Measurements from ENCODE around the gene DGCR6L.
"Not testable (repeated sequence)": the region's sequence is repeated elsewhere in the genome, so short reads cannot be mapped to it uniquely, and the experiment has no call there.

Gene DGCR6L

DNA sequence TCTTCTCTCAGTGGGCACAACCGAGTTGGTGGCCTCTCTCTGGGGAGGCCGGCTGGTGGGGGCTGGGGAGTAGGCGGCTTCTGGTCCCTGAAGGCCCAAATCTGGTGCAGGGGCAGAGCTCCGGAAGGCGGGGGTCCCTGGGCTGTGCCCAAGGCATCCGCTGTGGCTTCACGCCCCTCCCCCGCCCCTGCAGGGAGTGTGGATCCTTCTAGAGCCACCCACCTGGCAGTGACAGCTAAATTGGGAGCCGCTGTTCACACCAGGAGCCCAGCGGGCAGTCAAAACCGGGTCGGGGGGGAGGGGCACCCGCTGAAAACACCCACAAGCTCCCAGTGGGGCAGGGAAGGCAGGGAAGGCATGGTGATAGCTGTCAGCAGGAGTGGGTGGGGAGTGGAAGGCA is 47.2 kb downstream of the DGCR6L start:
- DNase-seq (ENCODE audit: low spot score): no peak
- in situ Hi-C loops (cut with MboI; ENCODE audit: low sequenced_read_pairs, unreplicated experiment): no loop called here

DNA sequence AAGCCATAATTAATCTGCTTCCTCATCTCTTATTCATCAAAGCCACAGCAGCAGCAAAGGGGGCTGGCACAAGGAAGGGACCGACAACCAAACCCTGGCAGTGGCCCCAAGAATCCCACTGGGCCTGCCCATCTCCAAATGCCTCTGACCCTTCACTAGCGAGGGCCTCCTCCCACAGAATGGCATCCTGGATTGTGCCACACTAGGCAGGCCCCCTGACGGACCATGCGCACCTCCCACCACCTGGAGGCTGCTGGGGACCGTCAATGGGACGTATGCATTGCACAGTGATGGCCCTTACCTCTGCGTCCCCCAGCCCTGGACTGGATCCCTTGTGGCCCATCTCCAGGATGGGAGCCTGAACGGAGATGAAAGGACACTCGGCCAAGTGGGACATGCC is 47.7 kb downstream of the DGCR6L start:
- DNase-seq (ENCODE audit: low spot score): no peak
- TF ChIP-seq, protein P1, sequence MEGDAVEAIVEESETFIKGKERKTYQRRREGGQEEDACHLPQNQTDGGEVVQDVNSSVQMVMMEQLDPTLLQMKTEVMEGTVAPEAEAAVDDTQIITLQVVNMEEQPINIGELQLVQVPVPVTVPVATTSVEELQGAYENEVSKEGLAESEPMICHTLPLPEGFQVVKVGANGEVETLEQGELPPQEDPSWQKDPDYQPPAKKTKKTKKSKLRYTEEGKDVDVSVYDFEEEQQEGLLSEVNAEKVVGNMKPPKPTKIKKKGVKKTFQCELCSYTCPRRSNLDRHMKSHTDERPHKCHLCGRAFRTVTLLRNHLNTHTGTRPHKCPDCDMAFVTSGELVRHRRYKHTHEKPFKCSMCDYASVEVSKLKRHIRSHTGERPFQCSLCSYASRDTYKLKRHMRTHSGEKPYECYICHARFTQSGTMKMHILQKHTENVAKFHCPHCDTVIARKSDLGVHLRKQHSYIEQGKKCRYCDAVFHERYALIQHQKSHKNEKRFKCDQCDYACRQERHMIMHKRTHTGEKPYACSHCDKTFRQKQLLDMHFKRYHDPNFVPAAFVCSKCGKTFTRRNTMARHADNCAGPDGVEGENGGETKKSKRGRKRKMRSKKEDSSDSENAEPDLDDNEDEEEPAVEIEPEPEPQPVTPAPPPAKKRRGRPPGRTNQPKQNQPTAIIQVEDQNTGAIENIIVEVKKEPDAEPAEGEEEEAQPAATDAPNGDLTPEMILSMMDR (IDR thresholded peaks at IDR 0.05; ENCODE audit: borderline replicate concordance, control extremely low read depth, extremely low read depth, insufficient read depth, missing control alignments): no peak
- in situ Hi-C loops (cut with MboI; ENCODE audit: low sequenced_read_pairs, unreplicated experiment): no loop called here

More for the DNA sequence above, 47.2 kb downstream of the DGCR6L start:
- TF ChIP-seq, protein P1 (IDR thresholded peaks at IDR 0.05; ENCODE audit: borderline replicate concordance, control extremely low read depth, extremely low read depth, insufficient read depth, missing control alignments): no peak

DNA sequence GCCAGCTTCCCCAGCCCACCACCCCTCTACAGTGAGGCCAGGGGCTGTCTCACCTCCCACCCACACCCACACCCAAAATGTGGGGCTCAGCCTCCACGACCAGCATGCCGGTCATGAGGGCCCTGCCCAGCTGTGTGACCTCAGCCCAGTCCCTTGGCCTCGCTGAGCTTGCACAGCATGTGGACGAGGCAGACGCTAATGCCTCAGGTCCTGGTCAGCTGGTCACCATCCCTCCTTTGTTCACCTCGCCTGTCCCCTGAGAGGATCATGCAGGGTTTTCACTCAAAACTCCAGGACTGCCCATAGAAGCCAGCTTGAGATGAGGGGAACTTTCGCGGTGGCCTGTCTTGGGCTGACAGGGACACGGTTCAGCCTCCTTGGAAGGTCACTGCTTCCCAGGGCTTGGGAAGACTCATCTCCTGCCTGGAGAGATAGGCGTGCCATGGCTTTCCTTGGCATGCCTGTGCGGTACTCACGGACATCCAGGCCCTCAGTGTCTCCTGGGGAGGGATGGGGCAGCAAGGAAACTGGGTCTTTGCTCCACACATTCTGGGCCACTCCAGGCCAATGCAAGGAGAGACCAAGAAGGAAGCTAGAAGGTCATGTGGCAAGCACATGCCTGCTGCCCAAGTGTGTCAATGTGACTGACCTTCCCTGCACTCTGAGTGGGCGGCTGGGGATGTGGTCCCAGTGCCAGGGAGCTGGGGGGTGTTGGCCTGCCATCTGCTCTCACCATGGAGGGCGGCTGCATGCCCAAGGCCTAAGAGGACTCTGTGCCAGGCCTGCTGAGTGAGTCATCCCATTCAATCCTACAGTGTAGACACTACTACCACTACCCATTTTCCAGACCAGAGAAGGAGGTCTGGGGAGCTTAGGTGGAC is 48.5 kb downstream of the DGCR6L start:
- in situ Hi-C loops (cut with MboI; ENCODE audit: low sequenced_read_pairs, unreplicated experiment): no loop called here
- no peak for DNase-seq (ENCODE audit: low spot score)
- TF ChIP-seq, protein P1 (IDR thresholded peaks at IDR 0.05; ENCODE audit: borderline replicate concordance, control extremely low read depth, extremely low read depth, insufficient read depth, missing control alignments): no peak

DNA sequence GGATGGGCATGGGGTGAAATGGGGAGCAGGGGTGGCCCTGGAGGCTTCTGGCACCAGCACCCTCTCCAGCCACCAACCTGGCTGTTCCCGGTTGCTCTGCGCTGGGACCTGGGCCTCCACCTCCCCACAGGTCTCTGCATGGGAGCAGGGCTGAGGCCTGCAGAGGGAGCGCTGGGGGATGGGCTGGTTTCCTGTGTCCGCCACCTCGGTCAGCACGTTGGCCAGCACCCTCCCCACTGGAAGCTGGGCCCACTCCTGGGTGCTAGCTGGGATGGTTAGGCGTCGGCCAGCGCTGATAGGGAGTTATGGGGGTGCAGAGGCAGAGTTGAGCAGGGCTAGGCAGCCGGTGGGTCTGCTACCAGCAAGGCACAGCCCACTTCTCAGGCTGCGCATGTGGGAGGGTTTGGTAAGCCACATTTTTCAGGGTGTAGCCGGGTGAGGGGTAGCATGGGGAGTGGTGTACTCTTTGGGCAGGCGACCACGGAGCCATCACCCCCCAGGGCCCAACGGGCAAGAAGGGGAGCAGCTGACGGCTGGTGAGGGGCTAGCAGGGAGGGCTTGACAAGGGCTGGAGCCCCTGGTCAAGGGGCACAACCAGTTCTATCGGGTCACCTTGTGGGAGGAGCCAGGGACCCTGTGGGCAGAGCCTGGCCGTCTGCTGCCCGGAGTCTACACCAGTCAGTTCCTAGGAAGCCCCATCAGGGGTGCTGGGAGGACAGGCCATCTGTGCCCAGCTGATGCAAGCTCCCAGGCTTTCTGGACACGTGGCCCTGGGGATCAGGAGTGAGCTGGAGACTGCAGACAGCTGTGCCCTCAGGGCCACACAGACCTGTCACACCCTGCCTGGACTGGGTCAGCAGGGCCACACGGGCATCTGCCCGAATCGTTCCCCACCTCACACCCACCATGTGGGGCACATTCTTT is 49.4 kb downstream of the DGCR6L start:
- in situ Hi-C loops (cut with MboI; ENCODE audit: low sequenced_read_pairs, unreplicated experiment): not testable (repeated sequence)

DNA sequence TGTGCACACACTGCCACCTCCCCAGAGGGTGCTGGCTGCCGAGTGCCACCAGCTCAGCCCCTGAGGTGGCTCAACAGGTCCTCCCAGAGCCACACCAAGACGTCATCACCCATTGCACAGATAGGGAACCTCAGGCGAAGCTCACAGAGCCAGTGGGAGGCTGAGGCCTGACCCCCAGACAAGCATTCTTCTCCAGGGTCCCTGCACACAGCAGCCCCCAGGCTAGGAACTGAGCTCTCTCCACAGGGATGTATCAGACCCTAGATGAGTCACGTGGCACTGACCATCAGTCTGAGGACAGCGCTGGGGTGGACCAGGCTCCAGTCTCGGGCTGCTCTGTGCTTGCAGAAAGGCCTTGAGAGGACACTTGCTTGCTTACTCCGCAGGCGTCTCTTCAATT is 50.2 kb downstream of the DGCR6L start:
- DNase-seq (ENCODE audit: low spot score); in situ Hi-C loops (cut with MboI; ENCODE audit: low sequenced_read_pairs, unreplicated experiment): not testable (repeated sequence)

More for the DNA sequence above, 49.4 kb downstream of the DGCR6L start:
- DNase-seq (ENCODE audit: low spot score): not testable (repeated sequence)

DNA sequence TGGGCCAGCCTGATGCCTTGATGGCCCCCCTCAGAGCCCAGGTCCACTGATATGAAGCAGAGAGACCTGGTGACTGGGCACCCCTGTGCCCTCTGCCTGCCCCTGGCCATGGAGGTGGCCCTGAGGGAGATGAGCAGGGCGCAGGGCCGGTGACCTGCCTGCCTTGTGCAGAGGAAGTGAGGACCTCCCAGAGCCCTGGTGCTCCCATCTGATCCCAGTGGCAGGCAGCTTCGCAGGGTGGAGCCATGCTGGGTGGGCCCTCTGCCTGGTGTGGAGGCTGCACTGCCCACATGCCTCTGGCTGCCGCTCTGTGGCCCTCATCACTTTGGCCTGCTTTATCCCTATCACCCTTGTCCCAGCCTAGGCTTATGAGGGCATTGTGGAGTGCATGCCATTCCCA is 50.7 kb downstream of the DGCR6L start:
- DNase-seq (ENCODE audit: low spot score); in situ Hi-C loops (cut with MboI; ENCODE audit: low sequenced_read_pairs, unreplicated experiment): not testable (repeated sequence)

DNA sequence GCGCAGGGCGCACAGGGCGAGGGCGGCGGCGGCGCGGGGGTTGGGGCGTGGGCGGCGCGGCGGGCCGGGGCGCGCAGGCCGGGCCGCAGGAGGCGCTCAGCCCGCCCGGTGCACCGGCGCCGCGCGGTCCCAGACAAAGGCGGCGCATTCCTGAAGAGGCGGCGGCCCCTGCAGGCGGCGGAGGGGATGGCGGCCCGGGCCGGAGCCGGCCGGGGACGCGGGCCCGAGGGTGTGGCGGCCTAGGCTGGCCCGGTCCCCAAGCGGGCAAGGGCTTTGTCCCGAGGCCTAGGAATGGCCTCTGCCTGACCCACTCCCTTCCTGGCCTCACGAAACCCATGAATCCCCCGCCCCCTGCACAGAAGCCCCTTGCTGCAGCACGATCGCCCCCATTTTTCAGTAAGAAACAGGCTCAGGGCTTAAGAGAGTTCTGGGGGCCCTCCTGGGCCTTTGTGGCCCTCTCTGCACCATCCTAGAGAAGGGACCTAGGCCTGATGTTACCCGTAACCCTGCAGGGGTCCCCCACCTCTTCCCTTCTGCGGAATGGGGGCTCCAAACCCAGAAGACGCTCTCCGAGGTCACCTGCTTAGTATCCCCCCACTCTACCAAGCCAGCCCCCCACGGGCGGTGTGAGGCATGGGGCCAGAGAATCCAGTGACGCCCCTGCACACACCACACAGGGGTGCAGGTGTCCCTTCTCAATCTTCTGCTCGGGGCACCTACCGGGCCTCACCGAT is 51.4 kb downstream of the DGCR6L start, which contains the start of gene RTN4R:
Gene RTN4R, minus strand, starts transcription at position 40 of the 734 bp plus-strand sequence. CDS start 226 bp downstream, outside the sequence.
- in situ Hi-C loops (cut with MboI; ENCODE audit: low sequenced_read_pairs, unreplicated experiment): no loop called here
- DNase-seq (ENCODE audit: low spot score): peak; percentile 86

More for the DNA sequence above, 51.4 kb downstream of the DGCR6L start, which contains the start of gene RTN4R:
- TF ChIP-seq, protein P1 (IDR thresholded peaks at IDR 0.05; ENCODE audit: borderline replicate concordance, control extremely low read depth, extremely low read depth, insufficient read depth, missing control alignments): peak; percentile 92

Data from GM13976 (cell line).